Choroid plexus epithelial cell (primary cell): ENCODE measurements around the gene LCE6A.

Experiments used
- DNase-seq: peaks from one replicate; pipeline ENCODE4 v3.0.0-alpha.2; 2010; ENCODE audit warnings: low read depth
- H3K4me3 ChIP-seq: 2 replicates; pipeline ENCODE4 v1.5.1; 2011; ENCODE audit warnings: low read depth, mild to moderate bottlenecking, control low read depth, low read length, moderate library complexity
- TF ChIP-seq, protein P1 (sequence below): conservative IDR thresholded peaks from 2 replicates; pipeline ENCODE4 v1.5.1; 2011; ENCODE audit warnings: low read depth, mild to moderate bottlenecking, control low read depth, inconsistent platforms, low read length, moderate library complexity

Gene LCE6A

DNA sequence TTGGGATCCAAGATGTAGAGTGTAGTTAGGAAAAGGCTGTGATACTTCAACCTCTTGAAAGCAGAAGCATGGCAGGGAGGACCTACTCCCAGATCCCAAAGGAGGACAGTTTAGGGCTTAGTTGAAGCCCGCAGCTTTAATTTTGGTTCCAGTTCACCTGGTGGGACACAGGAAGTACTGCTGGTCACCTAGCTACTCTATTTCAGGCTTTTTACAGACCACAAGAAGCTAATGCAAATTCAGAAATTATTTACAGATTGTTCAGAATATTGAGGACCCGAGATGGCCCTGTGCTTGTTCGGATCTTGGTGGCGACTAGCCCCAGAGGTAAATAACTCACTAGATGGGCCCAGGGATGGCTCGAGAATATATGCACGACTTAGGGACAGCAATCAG lies 29.1 kb downstream of the LCE6A start:
- H3K4me3 ChIP-seq: no peak overlapping the region
- TF ChIP-seq, protein P1, sequence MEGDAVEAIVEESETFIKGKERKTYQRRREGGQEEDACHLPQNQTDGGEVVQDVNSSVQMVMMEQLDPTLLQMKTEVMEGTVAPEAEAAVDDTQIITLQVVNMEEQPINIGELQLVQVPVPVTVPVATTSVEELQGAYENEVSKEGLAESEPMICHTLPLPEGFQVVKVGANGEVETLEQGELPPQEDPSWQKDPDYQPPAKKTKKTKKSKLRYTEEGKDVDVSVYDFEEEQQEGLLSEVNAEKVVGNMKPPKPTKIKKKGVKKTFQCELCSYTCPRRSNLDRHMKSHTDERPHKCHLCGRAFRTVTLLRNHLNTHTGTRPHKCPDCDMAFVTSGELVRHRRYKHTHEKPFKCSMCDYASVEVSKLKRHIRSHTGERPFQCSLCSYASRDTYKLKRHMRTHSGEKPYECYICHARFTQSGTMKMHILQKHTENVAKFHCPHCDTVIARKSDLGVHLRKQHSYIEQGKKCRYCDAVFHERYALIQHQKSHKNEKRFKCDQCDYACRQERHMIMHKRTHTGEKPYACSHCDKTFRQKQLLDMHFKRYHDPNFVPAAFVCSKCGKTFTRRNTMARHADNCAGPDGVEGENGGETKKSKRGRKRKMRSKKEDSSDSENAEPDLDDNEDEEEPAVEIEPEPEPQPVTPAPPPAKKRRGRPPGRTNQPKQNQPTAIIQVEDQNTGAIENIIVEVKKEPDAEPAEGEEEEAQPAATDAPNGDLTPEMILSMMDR: no peak
- DNase-seq: no peak

DNA sequence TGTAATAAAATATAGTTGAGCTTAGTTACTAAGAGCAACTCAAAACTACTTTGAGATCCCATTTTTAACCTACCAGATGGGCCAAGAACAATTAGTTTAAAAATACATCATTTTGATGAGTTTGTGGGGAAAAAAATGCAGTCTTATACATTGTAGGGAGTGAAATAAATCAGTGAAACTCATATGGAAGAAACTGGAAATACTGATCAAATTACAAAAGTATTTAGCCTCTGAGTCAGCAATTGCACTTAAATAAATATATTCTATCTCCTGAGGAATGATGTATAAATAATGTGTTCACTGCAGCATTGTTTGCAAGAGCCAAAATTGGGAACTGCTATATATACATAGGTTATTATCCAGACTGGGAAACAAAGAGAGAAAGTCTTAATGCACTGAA lies 30.8 kb downstream of the LCE6A start:
- no peak overlapping the region for H3K4me3 ChIP-seq
- TF ChIP-seq, protein P1: no peak
- DNase-seq: no peak

DNA sequence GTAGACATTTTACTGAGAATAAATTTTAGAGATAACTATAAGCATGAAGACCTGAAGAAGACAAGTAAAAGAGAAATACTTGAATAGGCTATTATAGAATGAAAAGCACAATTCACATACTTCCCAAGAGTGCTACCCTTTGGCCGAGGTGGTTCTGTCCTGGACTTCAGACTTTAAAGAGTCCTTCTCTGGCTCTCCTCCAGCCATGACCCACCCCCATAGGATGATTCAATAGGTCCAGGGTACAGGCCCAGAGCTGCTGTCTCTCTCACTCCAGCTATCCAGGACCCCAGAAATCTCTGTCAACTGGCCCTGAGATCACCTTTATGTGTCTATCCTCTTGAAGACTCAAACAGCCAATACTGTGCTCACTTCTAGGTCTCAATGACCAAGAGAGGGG lies 34.2 kb downstream of the LCE6A start:
- TF ChIP-seq, protein P1: no peak
- DNase-seq: no peak
- no peak overlapping the region for H3K4me3 ChIP-seq

DNA sequence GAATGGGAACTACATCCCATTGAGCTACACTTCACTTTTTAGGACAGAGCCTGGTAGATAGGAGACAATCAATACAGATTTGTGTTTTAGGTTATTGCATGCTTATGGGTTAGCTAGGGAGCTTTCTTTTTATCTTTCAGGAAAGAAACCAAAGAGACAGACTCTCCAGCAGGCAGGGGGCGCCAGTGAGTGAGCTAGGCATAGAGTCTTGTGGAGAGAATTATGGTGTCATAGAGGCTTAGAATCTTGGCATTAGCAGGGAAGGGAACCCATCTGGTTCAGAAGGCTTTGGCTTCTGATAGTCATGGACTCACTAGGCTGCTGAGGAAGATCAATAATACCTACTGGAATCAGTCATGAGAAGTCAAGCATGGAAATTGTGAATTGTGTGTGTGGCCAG lies 35.4 kb downstream of the LCE6A start, which contains the start of gene SMCP:
Gene SMCP (plus strand): TSS at position 281 of the 400 bp plus-strand sequence. CDS start 6,101 bp downstream, outside the sequence.
- no peak within 1 kb of the TSS for H3K4me3 ChIP-seq
- DNase-seq: no peak
- TF ChIP-seq, protein P1: no peak

DNA sequence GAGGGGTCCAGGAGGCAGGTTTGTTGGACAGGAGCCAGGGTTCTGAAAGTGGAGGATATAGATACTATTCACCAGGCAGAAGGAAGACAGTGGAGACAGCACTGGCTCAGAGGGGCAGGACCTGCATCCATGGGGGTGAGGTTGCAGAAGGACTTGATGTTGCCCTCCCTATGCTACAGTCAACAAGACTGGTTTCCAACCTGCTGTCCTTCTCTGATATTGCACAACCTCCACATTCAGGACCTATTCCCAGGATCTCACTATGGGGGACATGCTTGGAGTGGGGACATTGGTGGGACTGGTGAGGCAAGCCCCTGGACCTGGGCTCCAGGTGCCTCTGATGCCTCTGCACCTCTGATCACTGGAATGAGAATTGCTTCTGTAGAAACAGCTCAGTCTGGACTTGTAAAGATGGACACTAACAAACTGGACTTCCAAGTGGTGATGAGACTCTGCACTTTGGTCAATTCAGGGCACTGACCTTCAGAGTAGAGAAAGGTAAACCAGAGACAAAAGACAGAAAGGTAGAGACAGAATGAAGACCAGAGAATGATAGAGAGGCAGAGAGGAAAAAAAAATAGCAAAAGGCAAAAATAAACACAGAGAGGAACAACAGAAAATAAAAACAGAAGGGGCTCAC lies 37.0 kb downstream of the LCE6A start:
- DNase-seq: no peak
- no peak overlapping the region for H3K4me3 ChIP-seq
- TF ChIP-seq, protein P1: no peak

DNA sequence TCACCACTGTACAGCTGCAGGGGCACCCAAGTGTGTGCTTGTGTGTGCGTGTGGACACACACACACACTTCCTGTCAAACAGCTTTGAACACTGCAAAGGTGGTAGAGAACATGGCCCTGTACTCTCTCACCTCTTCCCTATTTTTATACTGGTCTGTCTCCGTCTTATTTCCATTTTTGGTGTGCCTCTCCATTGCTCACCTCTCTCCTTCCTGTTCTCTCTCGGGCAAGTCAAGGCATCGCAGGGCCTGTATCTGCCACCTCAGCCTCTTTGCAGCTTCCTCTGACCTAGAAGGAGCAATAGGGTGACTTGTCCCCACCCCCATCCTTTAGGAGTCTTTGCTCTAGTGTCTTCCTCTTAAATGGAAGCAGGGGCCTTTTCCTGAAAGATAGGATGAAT lies 37.7 kb downstream of the LCE6A start:
- TF ChIP-seq, protein P1: no peak
- no peak for DNase-seq
- H3K4me3 ChIP-seq: no peak overlapping the region

DNA sequence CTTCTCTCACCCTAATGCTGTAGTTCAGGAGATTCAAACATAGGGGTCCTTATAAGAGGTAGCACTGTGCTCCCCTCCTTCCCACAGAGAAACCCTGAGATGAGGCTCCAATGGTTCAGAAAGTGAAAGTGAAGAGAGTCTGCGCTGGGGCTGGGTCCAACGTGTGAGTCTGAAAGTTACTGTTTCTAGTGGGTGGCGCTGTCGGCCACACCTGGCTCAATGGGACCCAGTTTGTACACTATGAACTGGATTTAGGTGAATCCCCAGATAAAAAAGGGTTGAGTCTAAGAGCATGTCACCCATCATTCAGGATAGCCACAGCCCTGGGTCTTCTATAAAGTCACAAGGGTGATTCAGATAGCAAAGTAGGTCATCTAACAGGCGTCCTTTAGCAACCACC lies 38.3 kb downstream of the LCE6A start:
- DNase-seq: no peak
- H3K4me3 ChIP-seq: no peak overlapping the region
- TF ChIP-seq, protein P1: no peak
